NT2/D1 (cell line): ENCODE data around the gene PLVAP.

Experiments
- YY1 ChIP-seq: IDR thresholded peaks from 2 replicates; pipeline ENCODE4 v1.6.1; 2011; ENCODE audit not compliant: insufficient read length, insufficient read depth
- ZNF274 ChIP-seq: IDR thresholded peaks from 2 replicates; pipeline ENCODE4 v1.6.1; 2011; ENCODE audit warnings: mild to moderate bottlenecking, low read depth, low read length

GRCh38 chr19:17401628-17402027, 24.5 kb upstream of the PLVAP start:
- no peak for TF ChIP-seq YY1
- no peak for TF ChIP-seq ZNF274
